K562 (cell line): ENCODE measurements around the gene AFF1. TPM values are rescaled to one million over a fixed set of nuclear protein-coding genes. Genes with fewer than 3 reads are reported as not detected.

ENCODE experiments used
- ATAC-seq: fragments of 200-7000 bp; cut with Tn5 transposase; 3 replicates; pipeline ENCODE4 v1.9.1; 2020; ENCODE audit warnings: moderate library complexity
- BruUV-seq: library from RNA; stranded (reverse); fragments of 400-500 nt; replicated peaks from 2 replicates; lab custom pipeline; 2021; lab: Mats Ljungman, UMichigan
- CTCF ChIA-PET: fragments of 300-600 bp; formaldehyde crosslinking; extraction: SDS; loops from one replicate; lab custom pipeline; 2021; ENCODE audit warnings: low intra/inter-chr PET ratio; lab: Yijun Ruan, JAX
- POLR2A ChIA-PET: fragments of 300-600, 350-650 bp; sonication (Branson Sonifier 250); formaldehyde crosslinking; extraction: SDS; loops from one replicate; lab custom pipeline; 2021; ENCODE audit warnings: antibody characterized with exemption, inconsistent platforms; lab: Yijun Ruan, JAX
- DNase-seq, 4 experiments: peaks; one replicate each; pipeline versions ENCODE4 v3.0.0 to v3.0.0-alpha.2; 2011 to 2018; ENCODE audit warnings: low spot score in 3 of 4, mixed read lengths in 3 of 4; ENCODE audit errors: extremely low read depth in 1 of 4
- FAIRE-seq: peaks from 2 replicates; lab custom pipeline; 2011; peaks lifted over from hg19 to GRCh38; lab: Jason Lieb, UNC
- H2AFZ ChIP-seq: 2 replicates; pipeline ENCODE4 v1.6.0; 2011; ENCODE audit warnings: low read depth, low read length, control low read depth, inconsistent platforms
- H3K27ac ChIP-seq: fragments of 200-600 bp; 3 replicates; pipeline ENCODE4 v1.8.0; 2011; ENCODE audit warnings: low read depth, mild to moderate bottlenecking, control low read depth, inconsistent platforms, low read length, moderate library complexity, mixed read lengths; ENCODE audit errors: extremely low read depth
- H3K27me3 ChIP-seq, 2 experiments: fragments of 300-600 bp in 1 of 2; 2 replicates in 1 of 2; 3 replicates in 1 of 2; pipeline versions ENCODE4 v1.6.0 to v1.8.0; 2011; ENCODE audit warnings: inconsistent platforms in 2 of 2, low read length in 2 of 2, mild to moderate bottlenecking in 1 of 2, mixed read lengths in 1 of 2, moderate library complexity in 1 of 2; ENCODE audit not compliant: control insufficient read depth in 2 of 2, insufficient read depth in 2 of 2
- H3K36me3 ChIP-seq: fragments of 300-600 bp; 3 replicates; pipeline ENCODE4 v1.8.0; 2011; ENCODE audit warnings: mild to moderate bottlenecking, low read length, inconsistent platforms; ENCODE audit not compliant: control insufficient read depth, insufficient read depth
- H3K4me1 ChIP-seq, 2 experiments: fragments of 200-600 bp in 1 of 2; replicated peaks in 1 of 2; 2 replicates in 1 of 2; 3 replicates in 1 of 2; pipeline versions ENCODE4 v1.5.1 to v1.8.0; 2011; ENCODE audit warnings: inconsistent platforms in 2 of 2, low read length in 2 of 2, mild to moderate bottlenecking in 1 of 2, mixed read lengths in 1 of 2, moderate library complexity in 1 of 2; ENCODE audit not compliant: control insufficient read depth in 2 of 2, insufficient read depth in 2 of 2
- H3K4me2 ChIP-seq: 2 replicates; pipeline ENCODE4 v1.6.1; 2011; ENCODE audit warnings: low read length, control low read depth, inconsistent platforms, mixed read lengths; ENCODE audit not compliant: insufficient read depth
- H3K4me3 ChIP-seq: fragments of 200-600 bp; sonication (generic), shearing (Covaris generic); 2 replicates; pipeline ENCODE4 v1.5.1; 2016; ENCODE audit warnings: control low read depth, inconsistent platforms
- H3K79me2 ChIP-seq: fragments of 200-600 bp; 3 replicates; pipeline ENCODE4 v1.8.0; 2011; ENCODE audit warnings: low read length, inconsistent platforms; ENCODE audit not compliant: control insufficient read depth, insufficient read depth
- H3K9ac ChIP-seq, 2 experiments: 2 replicates each; pipeline versions ENCODE4 v1.6.0 to v1.6.1; 2011; ENCODE audit warnings: low read depth in 2 of 2, low read length in 2 of 2, control low read depth in 1 of 2, inconsistent platforms in 1 of 2, mild to moderate bottlenecking in 1 of 2, mixed read lengths in 1 of 2; ENCODE audit not compliant: insufficient read depth in 1 of 2
- H3K9me1 ChIP-seq: one replicate; pipeline ENCODE4 v1.6.0; 2011; ENCODE audit warnings: inconsistent platforms, mild to moderate bottlenecking, low read length, moderate library complexity; ENCODE audit not compliant: control insufficient read depth, insufficient read depth
- H3K9me3 ChIP-seq: replicated peaks from 2 replicates; pipeline ENCODE4 v1.5.1; 2011; ENCODE audit warnings: low read depth, low read length, inconsistent platforms; ENCODE audit not compliant: control insufficient read depth, insufficient read depth
- H4K20me1 ChIP-seq: replicated peaks from 2 replicates; pipeline ENCODE4 v1.6.1; 2011; ENCODE audit warnings: low read length, inconsistent platforms, mixed read lengths; ENCODE audit not compliant: control insufficient read depth, insufficient read depth
- ARNT ChIP-seq, 2 experiments: fragments of 450-650 bp; IDR thresholded peaks; 2 replicates each; pipeline ENCODE4 v1.6.1; 2016; ENCODE audit warnings: mild to moderate bottlenecking in 1 of 2
- CEBPB ChIP-seq: fragments of 450-650 bp; IDR thresholded peaks from 2 replicates; pipeline ENCODE4 v1.6.1; 2016; ENCODE audit warnings: missing genetic modification characterization, missing compliant biosample characterization
- CEBPG ChIP-seq, 3 experiments: fragments of 200-800 bp in 1 of 3; sonication (Bioruptor generic) in 1 of 3; sonication (generic) in 1 of 3; formaldehyde crosslinking in 1 of 3; IDR thresholded peaks in 2 of 3; conservative IDR thresholded peaks in 1 of 3; 2 replicates each; pipeline versions ENCODE4 v1.6.1 to v1.8.0; 2016 to 2022; ENCODE audit warnings: missing compliant biosample characterization in 2 of 3, missing genetic modification characterization in 2 of 3, mild to moderate bottlenecking in 1 of 3, missing genetic modification reagents in 1 of 3
- CTBP1 ChIP-seq: fragments of 450-650 bp; IDR thresholded peaks from 2 replicates; pipeline ENCODE4 v1.6.1; 2016; ENCODE audit warnings: borderline replicate concordance
- ELF1 ChIP-seq: fragments of 200-800 bp; sonication (Bioruptor generic); IDR thresholded peaks from 2 replicates; pipeline ENCODE4 v1.6.1; 2016; ENCODE audit warnings: missing genetic modification characterization, missing compliant biosample characterization
- ELF4 ChIP-seq: fragments of 450-650 bp; formaldehyde crosslinking; IDR thresholded peaks from 2 replicates; pipeline ENCODE4 v1.4.0; 2022; ENCODE audit warnings: missing genetic modification characterization
- KAT7 ChIP-seq: sonication (generic); formaldehyde crosslinking; IDR thresholded peaks from 2 replicates; pipeline ENCODE4 v1.8.0; 2022; ENCODE audit warnings: missing genetic modification reagents, mild to moderate bottlenecking, borderline replicate concordance
- MXI1 ChIP-seq: IDR thresholded peaks from 2 replicates; pipeline ENCODE4 v1.6.1; 2011; ENCODE audit warnings: low read depth, mild to moderate bottlenecking, improper control_type of control experiment, low read length
- NCOA1 ChIP-seq: fragments of 450-650 bp; IDR thresholded peaks from 2 replicates; pipeline ENCODE4 v1.6.1; 2016; ENCODE audit warnings: low read depth
- RAD51 ChIP-seq: fragments of 450-650 bp; IDR thresholded peaks from 2 replicates; pipeline ENCODE4 v1.7.1; 2016; ENCODE audit warnings: low read depth, mild to moderate bottlenecking, borderline replicate concordance
- STAT5B ChIP-seq: fragments of 250-450 bp; sonication (Bioruptor Pico); IDR thresholded peaks from 2 replicates; pipeline ENCODE4 v1.8.0; 2021; ENCODE audit warnings: mild to moderate bottlenecking, inconsistent platforms
- TFE3 ChIP-seq: fragments of 450-650 bp; formaldehyde crosslinking; IDR thresholded peaks from 2 replicates; pipeline ENCODE4 v1.4.0; 2020; ENCODE audit warnings: mild to moderate bottlenecking, mixed read lengths
- ZC3H4 ChIP-seq: sonication (generic); formaldehyde crosslinking; IDR thresholded peaks from 2 replicates; pipeline ENCODE4 v1.9.0; 2021; ENCODE audit warnings: missing genetic modification reagents, borderline replicate concordance
- ZNF316 ChIP-seq: fragments of 450-650 bp; IDR thresholded peaks from 2 replicates; pipeline ENCODE4 v1.6.1; 2016
- ZNF384 ChIP-seq: IDR thresholded peaks from 2 replicates; pipeline ENCODE4 v1.6.1; 2012; ENCODE audit warnings: low read depth, low read length, improper control_type of control experiment
- ZNF75A ChIP-seq: fragments of 450-650 bp; formaldehyde crosslinking; IDR thresholded peaks from 2 replicates; pipeline ENCODE4 v1.4.0; 2020; ENCODE audit warnings: mild to moderate bottlenecking
- WGBS: fragments of 100-300 bp; shearing (Covaris generic); methylation state at CpG from one replicate; pipeline ENCODE4 v1.1.6; 2016; ENCODE audit warnings: low coverage, mixed read lengths; ENCODE audit not compliant: insufficient coverage; ENCODE audit errors: missing lambda C conversion rate; 5-methylcytosine and 5-hydroxymethylcytosine counted together
- in situ Hi-C: fragments of 300-500 bp; cut with MboI; formaldehyde crosslinking; loops from 4 replicates; pipeline ENCODE4 v1.15.0; 2018; ENCODE audit warnings: inconsistent platforms, mixed read lengths
- intact Hi-C: fragments of 100-400 bp; cut with micrococcal nuclease; formaldehyde crosslinking; loops from 2 replicates; pipeline ENCODE4 v1.14.2; 2022
- polyA plus RNA-seq, 8 experiments: library from polyadenylated mRNA; depleted of rRNA in 4 of 8; stranded (reverse) in 5 of 8; unstranded in 3 of 8; fragments of >200 nt; fragmentation: Nextera tagmentation in 2 of 8; fragmentation: Illumina TruSeq in 1 of 8; extraction: Ambion mirVana in 2 of 8; extraction: Trizol in 1 of 8; gene quantifications; 2 replicates each; pipeline versions ENCODE4 v1.2.1 to v1.2.3, GENCODE V29; 2011 to 2014; ENCODE audit warnings: inconsistent platforms in 1 of 8, missing spikeins in 1 of 8
- total RNA-seq, 7 experiments: library from RNA; depleted of rRNA in 6 of 7; stranded (reverse); fragments of >200 nt in 6 of 7; fragmentation: Illumina TruSeq in 2 of 7; extraction: Trizol in 2 of 7; gene quantifications; 2 replicates each; pipeline versions ENCODE4 v1.2.1 to v1.2.3, GENCODE V29; 2011 to 2021; ENCODE audit warnings: low replicate concordance in 1 of 7

Gene AFF1
- total and polyA plus RNA-seq, 9 of the 15 experiments (the other 6 are each of a cell fraction or from before 2014, with no cell fraction given): 4.1 to 47.5 (median 17.2) TPM

- TF ChIP-seq ELF4 (CRISPR knock-in tag) (no peak), ZC3H4 (no peak), ZNF384 (no peak), MXI1 (no peak), CTBP1 (peak; percentile 45; the same call in 1 of the 2 replicates)
These were observed 8.2 kb upstream of the AFF1 start (continued) for GRCh38 chr4:86926435-86927086.

- intact Hi-C loops: loop anchor here (5.0 kb wide), 1 partner anchor 34 kb away; no protein-coding TSS in a partner anchor
- Histone ChIP-seq H3K36me3 (no peaks in the 10 kb centered on the region), H3K27ac (no peak overlapping the region; the same call in 2 of the 3 replicates), H3K4me3 (no peak overlapping the region), H3K9me3 (no peaks in the 10 kb centered on the region), H3K9me1 (no peaks in the 10 kb centered on the region), H3K9ac (peak overlapping the region in 1 of 2 experiments; percentile 30; a peak in 1 of 4 replicates), H3K27me3 (no peaks in the 10 kb centered on the region), H4K20me1 (no peaks in the 10 kb centered on the region), H3K4me1 (peaks cover 3 to 22% of the 10 kb centered on the region in 2 experiments; a peak in 4 of 5 replicates), H3K4me2 (no peak overlapping the region; the same call in 1 of the 2 replicates), H2AFZ (peak overlapping the region; percentile 18), H3K79me2 (no peaks in the 10 kb centered on the region)
- no peak for DNase-seq
- TF ChIP-seq RAD51: 0 out of 2 replicates have a peak, but pooled peaks have one; percentile 9
- peak; percentile 45; the same call in 1 of the 2 replicates for TF ChIP-seq CEBPG (CRISPR knock-in tag; IDR thresholded peaks at IDR 0.05)
- peak; percentile 20 to 43; a peak in 2 of 4 replicates for TF ChIP-seq CEBPG (tag; conservative IDR thresholded peaks at IDR 0.05 in 1 of 2, IDR thresholded peaks at IDR 0.05 in 1 of 2)
- TF ChIP-seq KAT7: peak; percentile 49; the same call in 1 of the 2 replicates
- no peak for TF ChIP-seq ZNF75A (CRISPR knock-in tag)
- peak; percentile 75 for TF ChIP-seq CEBPB (tag)
- 0 out of 2 replicates have a peak, but pooled peaks have one; percentile 6 for TF ChIP-seq TFE3 (CRISPR knock-in tag)
- TF ChIP-seq ELF1: no peak
- TF ChIP-seq STAT5B (CRISPR knock-in tag): no peak
- 0 out of 2 replicates have a peak, but pooled peaks have one; percentile 13 for TF ChIP-seq ZNF316
- TF ChIP-seq ARNT (IDR thresholded peaks at IDR 0.05): no peak
- no peak for TF ChIP-seq NCOA1
- WGBS: 39% methylated on average over 2 of the region's 2 CpGs
- ChIA-PET CTCF (no interaction called here), POLR2A (interaction anchor here (0.6 to 1.3 kb wide), 2 partner anchors 32 to 78 kb away, joined by 3 to 4 read pairs; no protein-coding TSS in a partner anchor)
- in situ Hi-C loops: loop anchor here (5.0 kb wide), 1 partner anchor 164 kb away; no protein-coding TSS in a partner anchor
- ATAC-seq: peak; percentile 43
- peak; percentile 29 for FAIRE-seq
- no TSS peak for BruUV-seq
These were observed 6.9 kb upstream of the AFF1 start for GRCh38 chr4:86927843-86928395.
